CD4-positive, alpha-beta T cell treated with Interleukin-15 for 4 hours (primary cell): ENCODE measurements around the gene IRX4.
"Not testable (repeated sequence)": the region's sequence is repeated elsewhere in the genome, so short reads cannot be mapped to it uniquely, and the experiment has no call there.

Experiments
- DNase-seq: peaks from one replicate; pipeline ENCODE4 v3.0.0-alpha.2; 2020; ENCODE audit warnings: low spot score

Gene IRX4

DNA sequence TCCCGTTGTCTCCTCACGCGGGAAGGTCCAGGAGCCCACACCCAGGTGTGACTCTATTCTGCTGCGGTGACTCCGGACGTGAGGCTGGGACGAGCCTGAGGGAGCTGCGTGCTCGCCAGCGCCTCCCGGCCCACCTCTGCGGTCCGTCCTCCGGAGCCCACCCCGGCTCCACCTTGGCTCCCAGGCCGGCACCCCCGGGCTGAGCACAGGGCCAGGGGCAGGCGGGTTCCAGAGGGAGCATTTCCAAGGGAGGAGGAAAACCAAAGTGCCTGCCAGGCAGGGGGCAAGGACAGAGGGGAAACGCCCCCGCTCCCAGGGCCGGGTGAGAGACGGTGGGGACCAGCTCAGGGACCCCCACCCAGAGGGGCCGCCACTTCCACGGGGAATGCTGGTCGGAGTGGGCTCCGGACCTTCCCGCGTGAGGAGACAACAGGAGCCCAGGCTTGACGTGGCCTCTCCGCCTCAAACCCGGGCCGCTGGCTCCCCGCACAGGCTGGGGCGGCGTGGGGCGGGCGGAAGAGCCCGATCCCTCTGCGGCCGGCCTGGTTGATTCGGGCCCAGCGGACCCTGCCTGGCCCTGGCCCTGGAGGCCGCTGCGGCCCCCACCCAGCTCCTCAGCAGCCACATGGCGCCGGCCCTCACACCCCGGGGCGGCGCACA lies 26.0 kb downstream of the IRX4 start:
- no peak for DNase-seq

GRCh38 chr5:1855596-1855995 lies 27.1 kb downstream of the IRX4 start:
- DNase-seq, result no peak

DNA sequence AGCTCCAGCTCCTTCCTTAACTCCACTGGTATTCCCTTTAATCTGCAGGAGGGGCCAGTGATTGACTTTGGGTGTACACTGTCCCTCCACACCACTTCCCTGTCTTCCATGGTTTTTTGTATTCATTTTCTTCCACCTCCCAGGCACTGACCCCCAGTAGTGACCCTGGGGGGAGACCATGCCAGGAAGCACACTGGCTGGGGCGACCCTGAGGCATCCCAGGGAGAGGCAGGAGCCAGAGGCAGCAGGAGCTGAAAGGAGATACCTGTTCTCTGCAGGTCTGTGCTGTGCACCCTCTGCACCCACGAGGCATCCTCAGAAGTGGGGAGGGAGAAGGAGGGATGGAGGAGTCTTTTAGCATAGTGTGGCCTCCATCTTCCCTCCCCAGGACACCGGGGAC lies 27.6 kb downstream of the IRX4 start:
- DNase-seq, result no peak

DNA sequence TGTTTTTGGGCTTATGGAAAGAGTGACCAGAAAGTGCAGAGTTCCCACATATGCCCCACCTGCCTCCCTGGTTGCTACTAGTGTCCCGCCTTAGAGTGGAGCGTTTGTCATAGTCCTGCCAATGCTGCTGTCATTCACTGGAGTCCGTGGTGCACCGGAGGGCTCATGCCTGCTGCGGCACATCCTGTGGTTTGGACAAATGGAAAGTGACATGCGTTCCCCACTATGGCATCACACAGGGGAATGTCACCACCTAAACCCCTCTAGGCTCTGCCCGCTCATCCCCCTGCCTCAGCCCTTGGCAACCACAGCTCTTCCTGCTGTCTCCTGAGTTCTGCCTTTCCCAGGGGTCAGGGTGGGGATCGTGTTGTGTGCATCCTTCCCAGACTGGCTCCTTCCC lies 29.2 kb downstream of the IRX4 start:
- no peak for DNase-seq

DNA sequence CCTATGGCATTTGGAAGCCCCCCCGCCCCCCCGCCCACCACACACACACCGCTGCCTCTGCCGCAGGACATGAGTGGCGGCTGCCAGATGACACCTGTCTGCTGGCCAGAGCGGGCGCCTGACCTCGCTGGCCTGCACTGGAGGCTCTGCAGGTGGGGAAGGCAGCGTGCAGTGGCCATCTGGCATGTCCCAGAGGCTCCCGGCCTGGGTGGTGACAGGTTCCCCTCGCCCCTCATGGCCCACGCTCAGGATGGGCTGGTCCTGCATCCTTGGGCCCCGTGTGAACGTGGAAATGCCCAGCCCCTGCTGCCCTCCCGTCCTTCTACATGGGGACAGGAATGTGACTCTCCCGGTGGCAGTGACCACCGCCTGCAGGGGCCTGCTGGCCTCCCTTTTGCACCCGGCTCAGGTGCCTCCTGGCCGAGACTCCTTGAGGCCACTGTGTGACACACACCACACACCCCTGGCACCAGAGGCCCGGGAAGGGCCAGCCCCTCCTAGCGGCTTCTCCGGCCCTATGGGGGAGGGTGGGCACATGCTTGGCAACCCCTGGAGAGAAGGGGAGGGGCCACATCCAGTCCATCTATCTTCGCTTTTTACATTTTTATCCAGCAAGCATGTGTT lies 30.3 kb downstream of the IRX4 start:
- no peak for DNase-seq

- no peak for DNase-seq
These were observed 31.3 kb downstream of the IRX4 start for GRCh38 chr5:1851290-1851934.

DNA sequence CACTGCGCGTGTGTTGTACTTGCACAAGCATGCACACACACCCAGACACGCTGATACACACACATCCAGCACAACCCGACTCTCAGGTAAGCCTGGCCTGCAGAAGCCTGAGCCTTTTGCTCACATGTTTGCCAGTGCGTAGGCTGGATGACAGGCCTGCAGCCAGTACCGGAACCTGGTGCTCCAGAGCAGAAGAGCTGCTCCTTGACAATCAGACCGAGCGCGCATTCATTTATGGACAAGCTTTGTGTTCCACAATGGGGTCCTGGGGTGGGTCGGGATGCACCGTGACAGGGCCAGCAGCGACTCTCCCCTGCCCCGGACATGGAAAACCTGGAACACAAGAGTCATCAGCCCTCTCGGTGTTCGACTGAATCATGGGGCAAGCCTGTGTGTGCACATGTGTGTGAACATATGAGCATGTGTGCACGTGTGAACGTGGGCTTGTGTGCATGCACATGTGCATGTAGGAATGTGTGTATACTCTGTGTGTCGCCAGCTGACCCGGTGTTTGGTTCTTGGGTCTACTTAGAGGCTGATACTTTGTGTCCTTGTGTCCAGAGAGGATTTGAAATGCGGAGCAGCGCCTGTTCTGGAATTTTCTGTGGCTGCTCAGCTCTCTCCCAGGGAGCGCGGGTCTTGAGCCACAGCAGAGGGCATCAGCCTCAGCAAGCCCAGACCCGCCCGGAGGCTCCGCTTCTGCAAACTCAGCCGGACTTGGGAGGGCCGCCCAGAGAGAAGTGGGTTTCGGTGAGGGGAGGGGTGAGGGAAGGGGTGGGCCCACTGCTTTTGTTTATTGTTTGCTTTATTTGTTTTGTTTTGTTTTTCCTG lies 32.2 kb downstream of the IRX4 start:
- DNase-seq, result no peak

DNA sequence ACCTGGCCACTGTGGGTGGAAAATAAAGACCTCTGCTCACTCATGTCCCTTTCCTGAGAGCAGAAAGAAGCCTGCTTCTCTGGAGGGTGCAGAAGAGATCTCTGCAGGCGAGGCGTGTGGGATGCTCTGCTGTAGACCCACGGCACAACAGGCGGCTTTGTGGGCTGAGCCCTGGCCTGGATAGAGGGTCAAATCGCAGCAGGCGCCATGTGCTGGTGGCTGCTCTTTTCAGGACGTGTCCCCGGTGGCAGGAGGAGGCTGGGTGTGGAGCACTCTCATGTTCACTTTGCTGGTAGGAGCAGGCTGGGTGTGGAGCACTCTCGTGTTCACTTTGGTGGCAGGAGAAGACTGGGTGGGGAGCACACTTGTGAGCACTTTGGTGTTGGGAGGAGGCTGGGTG lies 35.1 kb downstream of the IRX4 start:
- DNase-seq, result no peak

DNA sequence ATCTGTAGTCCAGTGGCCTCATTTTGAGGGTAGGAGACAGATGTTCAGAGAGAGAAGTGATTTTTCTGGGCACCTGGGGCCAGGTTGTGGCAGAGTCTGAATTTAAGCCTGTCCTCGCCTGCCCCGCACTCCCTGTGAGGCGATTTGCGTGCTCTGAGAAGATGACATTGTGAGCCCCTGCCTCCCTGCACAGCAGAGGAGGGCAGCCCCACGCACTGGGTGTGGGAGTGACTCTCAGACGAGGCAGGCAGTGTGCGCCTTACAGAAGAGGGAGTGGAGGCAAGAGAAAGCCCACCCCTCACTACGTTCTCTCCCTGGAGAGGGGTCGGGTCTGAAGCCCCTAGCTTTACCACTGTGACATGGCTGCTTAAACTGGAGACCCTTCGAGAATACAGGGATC lies 35.7 kb downstream of the IRX4 start:
- no peak for DNase-seq

DNA sequence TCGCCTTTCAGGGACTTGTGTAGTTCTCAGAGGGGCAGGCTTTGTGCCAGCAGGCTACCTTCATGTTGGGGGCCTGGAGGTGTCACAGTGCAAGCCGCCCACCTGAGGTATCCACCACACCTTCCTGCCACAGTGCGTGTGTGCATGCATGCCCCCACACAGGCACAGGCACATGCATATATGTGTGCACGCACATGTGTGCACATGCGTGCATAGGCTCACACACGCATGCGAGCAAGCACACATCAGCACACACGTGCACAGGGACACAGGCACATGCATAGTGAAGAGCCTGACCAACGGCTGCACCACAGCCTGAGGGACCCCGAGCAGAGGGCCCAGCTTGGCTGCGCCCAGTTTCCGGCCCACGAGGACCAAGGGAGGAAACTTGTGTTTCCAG lies 36.1 kb downstream of the IRX4 start:
- no peak for DNase-seq

DNA sequence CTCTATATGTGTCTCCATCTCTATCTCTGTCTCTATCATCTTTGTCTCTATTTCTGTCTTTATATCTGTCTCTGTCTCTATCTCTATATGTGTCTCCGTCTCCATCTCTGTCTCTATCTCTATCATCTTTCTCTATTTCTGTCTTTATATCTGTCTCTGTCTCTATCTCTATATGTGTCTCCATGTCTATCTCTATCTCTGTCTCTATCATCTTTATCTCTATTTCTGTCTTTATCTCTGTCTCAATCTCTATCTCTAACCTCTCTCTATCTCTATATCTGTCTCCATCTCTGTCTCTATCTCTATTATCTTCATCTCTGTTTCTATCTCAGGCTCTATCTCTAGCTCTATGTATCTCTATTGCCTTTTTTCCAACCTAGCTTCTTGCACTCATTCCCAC lies 37.0 kb downstream of the IRX4 start:
- DNase-seq, result no peak

DNA sequence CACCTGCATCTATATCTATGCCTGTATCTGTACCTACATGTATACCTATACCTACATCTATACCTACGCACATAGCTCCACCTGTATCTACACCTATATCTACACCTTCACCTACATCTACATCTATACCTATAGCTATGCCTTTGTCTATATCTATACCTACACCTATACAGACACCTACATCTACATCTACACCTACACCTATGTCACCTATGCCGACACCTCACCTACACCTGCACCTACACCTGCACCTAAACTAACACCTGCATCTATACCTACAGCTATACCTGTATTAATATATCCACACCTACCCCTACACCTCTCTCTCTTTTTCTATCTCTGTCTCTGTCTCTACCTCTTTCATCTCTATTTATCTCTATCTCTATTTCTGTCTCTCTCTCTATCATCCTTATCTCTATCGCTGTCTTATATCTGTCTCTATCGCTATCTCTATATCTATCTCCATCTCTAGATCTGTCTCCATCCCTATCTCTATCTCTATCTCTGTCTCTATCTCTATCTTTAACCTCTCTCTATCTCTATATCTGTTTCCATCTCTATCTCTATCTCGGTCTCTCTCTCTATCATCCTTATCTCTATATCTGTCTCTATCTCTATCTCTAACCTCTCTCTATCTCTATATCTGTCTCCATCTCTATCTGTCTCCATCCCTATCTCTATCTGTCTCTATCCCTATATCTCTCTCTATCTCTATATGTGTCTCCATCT lies 37.9 kb downstream of the IRX4 start:
- DNase-seq, result no peak

GRCh38 chr5:1843761-1844160 lies 39.0 kb downstream of the IRX4 start:
- DNase-seq, result not testable (repeated sequence)

GRCh38 chr5:1842004-1842819 lies 40.5 kb downstream of the IRX4 start:
- no peak for DNase-seq

DNA sequence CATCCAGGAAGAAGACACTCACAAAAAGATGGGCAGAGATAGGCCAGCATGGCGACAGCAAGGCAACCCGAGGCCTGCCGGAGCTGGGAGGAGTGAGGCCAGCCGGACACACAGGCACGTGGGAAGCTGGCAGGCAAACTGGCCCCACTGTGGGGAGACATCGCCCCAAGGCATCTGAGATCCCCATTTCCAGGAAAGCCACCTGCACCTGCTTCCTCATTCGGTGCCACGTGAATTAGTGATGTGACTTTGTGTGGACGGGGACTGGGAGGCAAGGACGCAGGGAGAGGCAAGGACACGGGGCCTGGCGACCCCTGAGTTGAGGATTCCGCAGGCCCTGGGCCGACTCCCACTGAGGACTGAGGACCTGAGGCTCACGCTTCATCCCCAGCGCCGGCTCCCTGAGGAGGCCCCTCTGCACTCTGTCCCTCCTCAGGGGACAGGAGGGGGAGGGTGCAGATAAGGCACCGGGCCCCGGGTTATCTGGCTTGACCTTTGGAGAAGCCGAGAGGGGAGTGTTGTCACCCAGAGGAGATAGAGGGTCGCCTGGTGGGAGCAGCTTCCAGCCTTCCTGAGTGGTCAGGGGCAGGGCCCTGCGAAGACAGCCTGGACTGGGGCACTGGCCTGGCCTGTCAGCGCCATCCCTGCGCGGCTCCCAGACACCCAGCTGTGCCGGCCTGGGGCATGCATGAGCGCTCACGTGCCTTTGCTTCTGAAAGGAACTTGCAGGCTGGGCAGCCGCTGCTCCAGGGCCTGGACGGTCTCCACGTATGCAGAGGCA lies 41.8 kb downstream of the IRX4 start:
- no peak for DNase-seq

DNA sequence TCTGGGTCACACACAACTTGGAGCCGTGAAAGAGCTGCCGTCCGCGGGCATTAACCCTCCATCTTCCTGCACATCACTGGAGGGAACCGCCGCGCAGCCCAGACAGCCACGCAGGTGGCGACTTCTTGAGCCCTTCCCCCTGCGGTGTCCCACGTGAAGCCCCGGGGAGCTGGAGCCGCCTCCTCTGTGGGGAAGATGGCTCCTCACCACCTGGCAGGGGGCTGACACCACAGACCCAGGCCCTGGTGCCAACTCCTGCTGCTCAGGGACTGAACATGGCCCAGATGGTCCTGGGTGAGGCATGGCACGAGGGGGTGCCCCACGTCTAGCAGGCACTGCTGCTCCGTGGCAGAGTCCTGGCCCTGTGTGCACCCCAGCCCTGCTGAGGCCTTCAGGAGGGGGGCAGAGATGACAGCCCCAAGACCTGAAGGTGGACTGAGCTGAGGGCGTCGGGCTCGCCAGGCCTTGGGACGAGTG lies 42.6 kb downstream of the IRX4 start:
- no peak for DNase-seq

GRCh38 chr5:1838013-1838412 lies 44.7 kb downstream of the IRX4 start:
- DNase-seq, result no peak

- DNase-seq, result no peak
These were observed 45.5 kb downstream of the IRX4 start for GRCh38 chr5:1836891-1837880.
